Dendritic cell treated with granulocyte-macrophage colony-stimulating factor and Interleukin-4, amounts not matched to agents 40 ng/mL and 50 ng/mL, for 4 days (primary cell): Measurements from ENCODE around the gene RABGAP1L.
"Not testable (repeated sequence)": the region's sequence is repeated elsewhere in the genome, so short reads cannot be mapped to it uniquely, and the experiment has no call there.

Experiments used
- H3K27ac Mint-ChIP-seq: one replicate; pipeline ENCODE4 v1.8.0; 2022; ENCODE audit warnings: mild to moderate bottlenecking, mixed read lengths
- H3K27me3 Mint-ChIP-seq: one replicate; pipeline ENCODE4 v1.8.0; 2022; ENCODE audit warnings: mild to moderate bottlenecking, mixed read lengths
- H3K36me3 Mint-ChIP-seq: one replicate; pipeline ENCODE4 v1.8.0; 2022; ENCODE audit warnings: low read depth, mixed read lengths
- H3K4me1 Mint-ChIP-seq: one replicate; pipeline ENCODE4 v1.8.0; 2022; ENCODE audit warnings: low read depth, mixed read lengths
- H3K4me3 Mint-ChIP-seq: one replicate; pipeline ENCODE4 v1.8.0; 2022; ENCODE audit warnings: mild to moderate bottlenecking, moderate library complexity, mixed read lengths
- H3K9me3 Mint-ChIP-seq: one replicate; pipeline ENCODE4 v1.8.0; 2022; ENCODE audit warnings: mixed read lengths
- intact Hi-C: fragments of 100-400 bp; cut with micrococcal nuclease; formaldehyde crosslinking; loops from one replicate; pipeline ENCODE4 v1.15.0; 2022

The RABGAP1L gene

GRCh38 chr1:174326278-174326677, 167.0 kb downstream of the RABGAP1L start:
- Mint-ChIP-seq H3K27me3 (no peaks in the 10 kb centered on the region), H3K36me3 (peaks cover 44% of the 10 kb centered on the region), H3K9me3 (peaks cover 58% of the 10 kb centered on the region), H3K4me3 (no peak overlapping the region), H3K4me1 (no peaks in the 10 kb centered on the region), H3K27ac (no peak overlapping the region)
- intact Hi-C loops = no loop called here

GRCh38 chr1:174333437-174333836, 174.1 kb downstream of the RABGAP1L start:
- H3K4me1 Mint-ChIP-seq = no peaks in the 10 kb centered on the region
- H3K9me3 Mint-ChIP-seq = no peaks in the 10 kb centered on the region
- H3K27ac Mint-ChIP-seq = no peak overlapping the region
- H3K4me3 Mint-ChIP-seq = no peak overlapping the region
- H3K36me3 Mint-ChIP-seq = no peaks in the 10 kb centered on the region
- intact Hi-C loops = no loop called here
- H3K27me3 Mint-ChIP-seq = no peaks in the 10 kb centered on the region

GRCh38 chr1:174337000-174337681, 177.8 kb downstream of the RABGAP1L start:
- no peak overlapping the region for H3K4me3 Mint-ChIP-seq
- no peaks in the 10 kb centered on the region for H3K27me3 Mint-ChIP-seq
- no peaks in the 10 kb centered on the region for H3K4me1 Mint-ChIP-seq
- peaks cover 14% of the 10 kb centered on the region for H3K9me3 Mint-ChIP-seq
- no peaks in the 10 kb centered on the region for H3K36me3 Mint-ChIP-seq
- intact Hi-C loops = no loop called here
- no peak overlapping the region for H3K27ac Mint-ChIP-seq

- intact Hi-C loops = not testable (repeated sequence)
Measured at GRCh38 chr1:174340404-174340803, 181.1 kb downstream of the RABGAP1L start.

GRCh38 chr1:174344162-174344561, 184.8 kb downstream of the RABGAP1L start:
- intact Hi-C loops = no loop called here
- Mint-ChIP-seq H3K9me3 (peaks cover 28% of the 10 kb centered on the region), H3K4me1 (no peaks in the 10 kb centered on the region), H3K27me3 (no peaks in the 10 kb centered on the region), H3K36me3 (peaks cover 10% of the 10 kb centered on the region), H3K4me3 (no peak overlapping the region), H3K27ac (no peak overlapping the region)

More at GRCh38 chr1:174340404-174340803, 181.1 kb downstream of the RABGAP1L start:
- not testable (repeated sequence) for H3K27me3 Mint-ChIP-seq, H3K27ac Mint-ChIP-seq, H3K36me3 Mint-ChIP-seq, H3K4me3 Mint-ChIP-seq, H3K4me1 Mint-ChIP-seq
- peaks cover 14% of the 10 kb centered on the region for H3K9me3 Mint-ChIP-seq

DNA sequence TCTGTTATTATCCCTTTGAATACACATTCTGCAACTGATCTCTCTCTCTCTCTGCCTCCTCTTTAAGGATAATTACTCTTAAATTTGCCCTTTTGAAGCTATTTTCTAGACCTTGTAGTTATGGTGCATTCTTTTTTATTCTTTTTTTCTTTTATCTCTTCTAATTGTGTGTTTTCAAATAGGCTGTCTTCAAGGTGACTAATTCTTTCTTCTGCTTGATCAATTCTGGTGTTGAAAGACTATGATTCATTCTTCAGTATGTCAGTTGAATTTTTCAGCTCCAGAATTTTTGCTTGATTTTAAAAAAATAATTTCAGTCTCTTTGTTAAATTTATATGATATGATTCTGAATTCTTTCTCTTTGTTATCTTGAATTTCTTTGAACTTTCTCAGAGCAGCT, 192.8 kb downstream of the RABGAP1L start:
- Mint-ChIP-seq H3K36me3 (peaks cover 10% of the 10 kb centered on the region), H3K27me3 (no peaks in the 10 kb centered on the region), H3K4me1 (no peaks in the 10 kb centered on the region), H3K27ac (no peak overlapping the region), H3K4me3 (no peak overlapping the region), H3K9me3 (peaks cover 13% of the 10 kb centered on the region)
- intact Hi-C loops = no loop called here

DNA sequence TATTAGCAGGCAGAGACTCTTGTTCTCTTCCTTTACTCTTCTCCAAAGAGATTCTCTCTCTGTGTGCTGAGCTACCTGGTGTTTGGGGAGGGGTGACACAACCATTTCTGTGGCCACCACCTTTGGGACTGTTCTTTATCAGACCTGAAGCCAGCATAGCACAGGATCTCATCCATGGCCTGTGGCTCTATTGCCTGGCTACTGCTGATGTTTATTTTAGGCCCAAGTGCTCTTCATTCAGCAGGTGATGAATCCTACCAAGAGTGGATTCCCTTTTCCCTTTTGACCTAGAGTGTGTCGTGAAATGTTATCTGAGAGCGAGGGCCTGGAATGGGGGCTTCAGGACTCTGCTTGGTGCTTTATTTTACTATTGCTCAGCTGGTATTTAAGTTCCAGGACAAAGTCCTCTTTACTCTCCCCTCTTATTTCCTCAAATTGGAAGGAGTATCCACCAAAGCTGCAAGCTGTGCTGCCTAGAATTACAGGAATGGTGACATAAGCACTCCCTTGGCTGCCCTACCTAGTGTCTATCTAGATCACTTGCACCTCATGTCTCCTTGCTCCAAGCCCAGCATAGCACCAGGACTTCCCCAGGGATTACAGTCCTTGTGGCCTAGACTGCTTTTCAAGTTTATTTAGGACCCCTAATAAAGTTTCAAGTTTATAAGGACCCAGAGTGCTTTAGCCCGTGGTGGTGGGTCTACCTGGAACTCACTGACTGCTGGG, 193.7 kb downstream of the RABGAP1L start:
- H3K27ac Mint-ChIP-seq = no peak overlapping the region
- H3K36me3 Mint-ChIP-seq = peaks cover 2% of the 10 kb centered on the region
- no peaks in the 10 kb centered on the region for H3K27me3 Mint-ChIP-seq
- peaks cover 3% of the 10 kb centered on the region for H3K9me3 Mint-ChIP-seq
- H3K4me3 Mint-ChIP-seq = no peak overlapping the region
- no peaks in the 10 kb centered on the region for H3K4me1 Mint-ChIP-seq
- intact Hi-C loops = no loop called here

DNA sequence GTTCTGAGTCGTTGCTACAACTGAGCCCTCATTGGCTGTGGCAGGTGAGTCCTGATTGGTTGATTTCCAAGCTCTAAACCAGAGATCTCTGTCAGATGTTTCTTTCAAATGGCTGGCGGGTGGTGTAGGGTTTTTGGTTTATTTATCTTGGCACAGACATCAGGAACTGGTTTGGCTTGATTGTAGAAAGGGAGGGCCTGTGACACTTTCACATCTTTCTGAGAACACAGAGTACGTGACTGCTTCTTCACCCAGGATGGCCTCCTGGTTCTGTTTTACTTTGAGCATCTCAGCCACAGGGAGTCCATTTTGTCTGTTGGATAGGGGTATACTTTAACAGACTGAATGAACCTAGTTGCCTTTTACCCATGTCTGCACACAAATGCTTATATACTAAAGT, 199.0 kb downstream of the RABGAP1L start:
- Mint-ChIP-seq H3K4me1 (no peaks in the 10 kb centered on the region), H3K27ac (no peak overlapping the region), H3K36me3 (peaks cover 6% of the 10 kb centered on the region)

DNA sequence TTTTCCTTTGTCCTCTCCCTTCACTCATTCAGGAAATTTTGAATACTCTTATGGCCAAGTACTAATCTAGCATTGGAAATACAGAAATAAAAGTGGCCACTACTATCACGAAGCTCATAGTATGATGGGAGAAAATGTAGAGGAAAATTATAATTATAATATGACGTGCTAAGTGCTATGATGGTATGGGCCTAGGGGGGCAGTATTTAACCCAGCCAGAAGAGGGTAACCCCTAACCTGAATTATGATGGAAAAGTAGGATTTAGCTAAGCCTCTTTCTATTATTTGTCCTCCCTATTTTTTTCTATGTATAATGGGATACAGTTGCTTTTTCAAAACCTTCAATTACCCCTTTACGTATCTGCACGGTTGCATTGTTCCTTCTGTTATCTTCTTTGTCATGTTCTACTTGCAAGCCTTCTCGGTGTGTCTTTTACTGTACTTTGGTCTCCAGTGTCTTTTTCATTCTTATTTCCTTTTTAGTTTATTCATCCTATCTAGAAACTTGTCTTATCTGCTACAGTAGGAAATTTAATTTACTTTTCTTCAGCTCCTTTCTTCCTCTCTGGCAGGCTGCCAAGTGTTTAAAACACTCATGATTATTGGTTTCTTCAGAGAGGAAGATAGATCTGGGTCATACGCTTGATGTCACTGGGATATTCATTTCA, 199.6 kb downstream of the RABGAP1L start:
- no peak overlapping the region for H3K27ac Mint-ChIP-seq
- intact Hi-C loops = no loop called here
- H3K4me1 Mint-ChIP-seq = no peaks in the 10 kb centered on the region
- peaks cover 6% of the 10 kb centered on the region for H3K9me3 Mint-ChIP-seq
- H3K27me3 Mint-ChIP-seq = no peaks in the 10 kb centered on the region
- H3K4me3 Mint-ChIP-seq = no peak overlapping the region
- H3K36me3 Mint-ChIP-seq = peaks cover 6% of the 10 kb centered on the region

More for the DNA sequence above, 199.0 kb downstream of the RABGAP1L start:
- intact Hi-C loops = no loop called here
- Mint-ChIP-seq H3K9me3 (peaks cover 6% of the 10 kb centered on the region), H3K4me3 (no peak overlapping the region), H3K27me3 (no peaks in the 10 kb centered on the region)

- Mint-ChIP-seq H3K36me3 (peaks cover 6% of the 10 kb centered on the region), H3K9me3 (peaks cover 6% of the 10 kb centered on the region), H3K27me3 (no peaks in the 10 kb centered on the region), H3K27ac (no peak overlapping the region), H3K4me1 (no peaks in the 10 kb centered on the region), H3K4me3 (no peak overlapping the region)
- intact Hi-C loops = no loop called here
Measured at GRCh38 chr1:174359454-174359805, 200.1 kb downstream of the RABGAP1L start.

DNA sequence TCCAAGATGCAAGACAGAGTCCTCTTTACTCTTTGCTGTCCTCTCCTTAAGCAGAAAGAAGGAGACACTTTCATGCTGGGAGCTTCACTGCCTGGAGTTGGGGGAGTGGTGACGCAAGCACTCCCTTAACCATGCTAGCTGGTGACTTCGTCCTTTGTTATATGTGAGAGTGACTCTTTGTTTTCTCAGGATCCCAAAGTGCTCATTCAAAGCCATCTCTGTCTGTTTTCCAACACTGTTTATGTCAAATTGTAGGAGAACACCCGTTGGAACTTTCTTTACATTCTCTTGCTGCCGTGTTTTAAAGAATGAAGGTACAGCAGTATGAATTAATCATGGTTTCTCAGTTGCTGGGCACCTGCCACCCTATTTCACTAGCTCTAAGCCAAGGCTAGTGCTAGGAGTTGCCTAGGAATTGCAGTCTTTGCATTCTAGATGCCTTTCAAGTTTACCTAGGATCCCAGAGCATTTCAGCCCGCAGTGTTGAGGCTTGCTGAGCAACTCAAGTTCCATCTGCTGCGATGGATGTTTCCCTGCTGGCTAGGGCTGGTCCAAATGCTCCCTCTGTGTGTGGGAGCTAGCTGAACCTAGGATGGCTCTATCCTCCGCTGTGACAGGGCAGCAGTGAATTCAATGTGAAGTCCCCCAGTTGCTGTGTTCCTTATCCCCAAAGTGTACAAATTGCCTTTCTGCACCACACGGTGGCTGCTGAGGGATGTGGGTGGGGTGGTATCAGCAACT, 205.8 kb downstream of the RABGAP1L start:
- no peaks in the 10 kb centered on the region for H3K4me1 Mint-ChIP-seq
- no peak overlapping the region for H3K4me3 Mint-ChIP-seq
- H3K9me3 Mint-ChIP-seq = peaks cover 6% of the 10 kb centered on the region
- H3K36me3 Mint-ChIP-seq = no peaks in the 10 kb centered on the region
- intact Hi-C loops = no loop called here
- H3K27me3 Mint-ChIP-seq = no peaks in the 10 kb centered on the region
- H3K27ac Mint-ChIP-seq = no peak overlapping the region

GRCh38 chr1:174366946-174367345, 207.6 kb downstream of the RABGAP1L start:
- Mint-ChIP-seq H3K27me3 (no peaks in the 10 kb centered on the region), H3K36me3 (no peaks in the 10 kb centered on the region), H3K27ac (no peak overlapping the region), H3K4me1 (no peaks in the 10 kb centered on the region), H3K4me3 (no peak overlapping the region), H3K9me3 (peaks cover 3% of the 10 kb centered on the region)
- intact Hi-C loops = no loop called here

DNA sequence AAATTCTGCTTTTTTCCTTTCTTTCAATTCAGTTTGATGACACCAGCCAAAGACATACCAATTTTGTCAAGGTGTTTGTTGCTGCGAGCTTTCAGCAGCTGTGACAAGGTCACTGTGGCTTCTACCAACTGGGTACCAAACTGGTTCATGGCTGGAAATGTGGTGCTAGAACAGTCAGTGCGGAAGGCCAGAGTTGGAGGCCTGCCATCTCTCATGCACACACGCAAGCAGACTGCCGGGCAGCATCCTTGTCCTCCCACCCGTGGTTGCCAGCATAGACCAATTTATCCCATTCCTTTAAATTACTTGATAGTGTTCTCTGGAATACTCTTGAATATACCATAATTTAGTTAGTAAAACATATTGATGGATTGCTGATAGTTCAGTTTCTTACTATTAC, 208.6 kb downstream of the RABGAP1L start:
- intact Hi-C loops = no loop called here
- no peaks in the 10 kb centered on the region for H3K36me3 Mint-ChIP-seq
- peaks cover under 1% of the 10 kb centered on the region for H3K4me1 Mint-ChIP-seq
- H3K9me3 Mint-ChIP-seq = no peaks in the 10 kb centered on the region
- H3K27ac Mint-ChIP-seq = no peak overlapping the region
- no peaks in the 10 kb centered on the region for H3K27me3 Mint-ChIP-seq
- H3K4me3 Mint-ChIP-seq = no peak overlapping the region

- no peak overlapping the region for H3K4me3 Mint-ChIP-seq
- no peaks in the 10 kb centered on the region for H3K9me3 Mint-ChIP-seq
- H3K27me3 Mint-ChIP-seq = no peaks in the 10 kb centered on the region
- peaks cover 6% of the 10 kb centered on the region for H3K4me1 Mint-ChIP-seq
- H3K36me3 Mint-ChIP-seq = no peaks in the 10 kb centered on the region
- intact Hi-C loops = no loop called here
- H3K27ac Mint-ChIP-seq = no peak overlapping the region
Measured at GRCh38 chr1:174376030-174376429, 216.7 kb downstream of the RABGAP1L start.
